Fibroblast of skin of left biceps (primary cell): Measurements from ENCODE around the gene HEBP1.

Experiments
- DNase-seq, 2 experiments: peaks; one replicate each; pipeline ENCODE4 v3.0.0-alpha.2; 2013; ENCODE audit warnings: low read depth in 2 of 2

The HEBP1 gene

DNA sequence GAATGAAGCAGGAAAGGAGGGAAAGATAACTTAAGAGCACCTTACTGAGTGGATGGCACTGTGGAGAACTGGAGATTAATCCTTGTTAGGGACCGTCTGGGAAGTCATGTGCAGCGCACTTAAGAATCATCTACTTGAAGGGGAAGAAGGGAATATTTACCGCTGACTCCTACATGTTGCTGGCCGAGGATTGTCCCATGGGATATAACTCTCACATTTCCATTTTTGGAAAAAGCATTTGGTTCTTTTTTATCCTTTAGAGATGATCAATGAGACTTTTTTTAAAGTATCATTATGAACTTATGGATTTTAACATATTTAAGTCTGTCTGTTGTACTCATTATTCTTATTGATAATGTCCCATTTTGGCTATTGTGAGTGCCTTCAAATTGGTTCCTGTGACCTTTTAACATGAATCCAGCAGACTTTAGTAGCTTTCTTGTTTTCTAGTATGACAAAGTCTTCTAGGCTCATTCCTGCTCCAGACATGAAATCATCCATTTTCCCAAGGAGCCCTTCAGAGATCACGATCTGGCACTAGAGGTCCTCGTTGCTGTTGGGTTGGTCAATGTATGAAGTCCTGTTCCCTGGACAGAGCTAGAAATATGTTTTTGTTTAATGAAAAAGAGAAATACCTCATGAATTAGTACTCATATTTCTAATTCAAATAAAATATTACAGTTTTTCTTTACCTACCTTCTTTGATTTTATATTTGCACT is 23.9 kb upstream of the HEBP1 start:
- no peak for DNase-seq

DNA sequence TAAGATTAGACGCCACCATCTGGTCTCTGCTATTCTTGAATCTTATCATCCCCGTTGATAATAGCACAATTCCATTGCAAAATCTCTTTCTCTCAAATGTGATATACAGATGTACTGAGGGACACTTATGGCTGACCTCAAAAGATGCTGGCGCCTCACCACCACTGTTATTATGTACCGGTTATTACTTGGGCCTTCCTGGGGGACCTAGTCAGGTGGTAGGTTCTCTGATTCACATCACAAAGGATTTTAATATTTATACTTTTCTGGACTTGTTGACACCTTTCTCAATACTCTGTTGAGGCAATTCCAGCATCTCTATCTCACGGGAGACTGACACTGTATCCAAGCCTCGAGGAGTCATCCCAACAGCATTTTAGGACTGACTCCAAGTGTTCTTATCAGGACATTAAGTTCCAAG is 22.8 kb upstream of the HEBP1 start:
- DNase-seq, result no peak

DNA sequence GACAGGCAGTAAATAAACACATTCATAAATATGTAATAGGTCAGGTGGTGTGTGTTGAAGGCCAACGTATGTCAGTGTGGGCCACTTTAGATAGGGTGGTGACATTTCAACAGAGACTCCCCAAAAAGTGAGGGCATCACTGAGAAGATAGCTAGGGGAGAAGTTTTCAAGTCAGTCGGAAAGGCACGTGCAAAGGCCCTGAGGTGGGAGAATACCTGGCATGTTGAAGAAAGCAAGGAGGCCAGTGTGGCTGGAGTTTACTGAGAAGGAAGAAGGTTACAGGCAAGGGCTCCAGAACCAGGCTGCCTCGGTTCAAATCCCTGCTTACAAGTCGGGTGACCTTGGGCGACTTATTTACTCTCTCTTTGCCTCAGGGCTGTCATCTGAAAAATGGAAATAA is 11.0 kb upstream of the HEBP1 start:
- no peak for DNase-seq

DNA sequence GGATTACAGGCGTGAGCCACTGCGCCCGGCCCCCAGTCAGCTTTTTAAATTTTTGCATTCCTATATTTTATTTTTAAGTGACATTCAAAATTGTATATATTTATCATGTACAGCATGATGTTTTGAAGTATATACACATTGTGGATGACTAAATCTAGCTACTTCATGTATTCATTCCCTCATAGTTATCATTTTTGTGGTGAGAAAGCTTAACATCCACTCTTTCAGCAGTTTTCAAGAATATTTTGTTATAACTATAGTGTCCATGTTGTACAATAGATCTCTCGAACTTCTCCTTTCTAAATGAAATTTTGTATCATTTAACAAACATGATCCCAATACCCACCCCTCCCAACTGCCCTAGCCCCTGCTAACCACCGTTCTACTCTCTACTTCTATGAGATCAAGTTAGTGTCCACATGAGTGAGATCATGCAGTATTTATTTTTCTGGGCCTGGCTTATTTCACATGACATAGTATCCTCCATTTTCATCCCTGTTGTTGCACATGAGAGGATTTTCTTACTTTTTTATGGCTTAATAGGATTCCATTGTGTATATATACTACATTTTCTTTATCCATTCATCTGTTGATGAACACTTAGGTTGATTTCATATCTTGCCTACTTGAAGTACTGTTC is 8.8 kb upstream of the HEBP1 start:
- DNase-seq, result no peak

DNA sequence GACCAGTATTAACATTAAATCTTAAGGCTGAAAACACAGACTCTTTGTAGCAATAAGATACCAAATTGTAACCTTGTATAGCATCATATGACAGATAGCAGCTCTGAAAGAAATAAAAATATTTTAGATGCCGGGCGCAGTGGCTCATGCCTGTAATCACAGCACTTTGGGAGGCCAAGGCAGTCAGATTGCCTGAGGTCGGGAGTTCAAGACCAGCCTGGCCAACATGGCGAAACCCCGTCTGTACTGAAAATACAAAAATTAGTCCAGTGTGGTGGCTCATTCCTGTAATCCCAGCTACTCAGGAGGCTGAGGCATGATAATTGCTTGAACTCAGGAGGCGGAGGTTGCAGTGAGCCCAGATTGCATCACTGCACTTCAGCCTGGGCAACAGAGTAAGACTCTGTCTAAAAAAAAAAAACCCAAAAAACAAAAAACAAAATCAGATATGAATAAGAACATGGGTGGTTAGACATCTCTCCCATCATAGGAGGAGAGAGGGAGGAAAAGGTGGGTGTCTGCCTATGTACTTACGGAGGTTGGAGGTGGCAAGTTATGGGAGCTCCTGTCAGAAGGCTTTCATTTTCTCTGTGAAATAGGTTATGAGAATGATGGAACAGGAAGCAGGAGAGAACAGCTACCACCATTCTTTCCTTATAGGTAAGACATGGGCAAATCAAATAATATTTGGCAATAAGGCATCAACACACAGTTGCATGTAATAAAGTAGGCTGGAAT is 7.6 kb upstream of the HEBP1 start:
- DNase-seq, result no peak

DNA sequence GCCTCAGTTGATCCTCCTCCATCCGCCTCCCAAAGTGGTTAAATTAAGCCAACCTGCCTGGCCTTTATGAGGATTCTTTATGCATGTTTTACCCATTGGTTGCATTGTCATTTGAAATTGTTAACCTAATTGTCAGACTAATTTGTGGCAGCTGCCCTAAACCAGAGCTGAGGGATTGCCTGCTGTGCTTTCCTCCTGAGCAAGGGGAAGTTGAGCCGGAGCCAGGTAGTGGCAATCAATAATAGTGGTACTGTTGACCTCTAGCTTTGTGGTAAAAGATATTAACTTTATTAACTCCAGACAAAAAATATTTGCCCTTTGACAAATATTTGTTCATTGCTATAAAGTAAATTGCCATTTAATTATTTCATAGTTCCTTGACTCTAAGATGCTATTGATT is 5.6 kb upstream of the HEBP1 start:
- DNase-seq, result no peak

DNA sequence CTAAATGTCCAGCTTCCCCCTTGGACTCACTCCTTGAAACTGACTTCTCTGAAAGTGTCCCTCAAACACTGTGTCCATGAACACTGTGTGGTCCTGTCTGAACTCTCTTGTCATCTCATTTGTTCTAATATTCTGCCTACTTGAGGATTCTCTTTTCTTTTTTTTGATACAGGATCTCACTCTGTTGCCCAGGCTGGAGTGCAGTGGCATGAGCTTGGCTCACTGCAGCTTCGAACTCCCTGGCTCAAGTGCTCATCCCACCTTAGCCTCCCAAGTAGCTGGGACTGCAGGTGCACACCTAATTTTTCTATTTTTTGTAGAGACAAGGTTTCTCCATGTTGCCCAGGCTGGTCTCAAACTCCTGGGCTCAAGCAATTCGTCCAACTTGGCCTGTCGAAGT is 4.9 kb upstream of the HEBP1 start:
- no peak for DNase-seq

DNA sequence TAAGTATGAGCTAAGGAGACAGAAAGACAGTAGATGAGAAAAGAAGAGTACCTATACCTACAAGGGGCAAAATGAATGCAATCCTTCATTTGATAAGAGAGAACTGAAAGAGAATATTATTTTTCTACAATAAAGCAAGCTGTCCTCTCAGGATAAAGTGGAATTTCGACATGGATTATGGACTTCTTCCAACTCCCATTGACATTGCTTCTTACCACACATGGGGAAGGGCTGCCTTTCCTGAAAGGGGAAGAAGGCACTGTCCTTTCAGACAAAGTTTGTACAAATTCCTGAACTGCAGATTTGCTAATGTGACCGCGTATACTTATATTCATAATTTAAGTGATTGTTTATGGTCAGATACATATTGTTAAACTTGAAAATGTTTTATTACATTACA is 4.3 kb upstream of the HEBP1 start:
- no peak for DNase-seq

DNA sequence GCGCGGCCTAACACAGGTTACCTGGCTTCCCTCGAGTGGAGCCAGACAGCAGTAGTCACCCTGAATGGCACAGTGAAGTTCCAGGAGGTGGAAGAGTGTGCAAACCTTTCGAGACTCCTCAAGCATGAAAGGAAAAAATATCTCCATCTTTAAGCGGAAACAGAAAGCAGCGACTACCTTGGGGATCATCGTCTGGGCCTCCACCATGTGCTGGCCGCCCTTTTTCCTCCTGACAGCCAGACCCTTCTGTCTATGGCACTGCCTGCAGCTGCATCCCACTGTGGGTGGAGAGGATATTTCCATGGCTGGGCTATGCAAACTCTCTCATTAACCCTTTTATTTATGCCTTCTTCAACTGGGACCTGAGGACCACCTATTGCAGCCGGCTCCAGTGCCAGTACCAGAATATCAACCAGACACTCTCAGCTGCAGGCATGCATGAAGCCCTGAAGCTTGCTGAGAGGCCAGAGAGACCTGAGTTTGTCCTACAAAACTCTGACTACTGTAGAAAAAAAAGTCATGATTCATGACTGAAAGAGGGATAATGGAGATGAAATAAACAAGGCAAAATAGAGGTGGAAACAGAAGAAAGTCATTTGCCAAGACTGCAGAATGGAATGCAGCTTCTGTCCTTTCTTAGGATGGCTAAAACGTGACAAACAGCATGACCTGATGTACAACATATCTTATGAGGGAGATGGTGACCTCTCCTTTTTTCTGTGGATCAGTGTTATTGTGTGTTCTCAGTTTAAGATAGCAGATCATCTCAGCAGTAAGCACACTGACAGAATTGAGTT is 2.4 kb upstream of the HEBP1 start:
- no peak for DNase-seq

DNA sequence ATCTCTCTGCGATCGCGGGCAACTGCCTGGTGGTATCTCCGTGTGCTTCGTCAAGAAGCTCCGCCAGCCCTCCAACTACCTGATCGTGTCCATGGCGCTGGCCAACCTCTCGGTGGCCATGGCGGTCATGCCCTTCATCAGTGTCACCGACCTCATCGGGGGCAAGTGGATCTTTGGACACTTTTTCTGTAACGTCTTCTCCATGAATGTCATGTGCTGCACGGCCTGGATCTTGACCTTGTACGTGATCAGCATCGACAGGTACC is 1.6 kb upstream of the HEBP1 start:
- DNase-seq, result no peak

DNA sequence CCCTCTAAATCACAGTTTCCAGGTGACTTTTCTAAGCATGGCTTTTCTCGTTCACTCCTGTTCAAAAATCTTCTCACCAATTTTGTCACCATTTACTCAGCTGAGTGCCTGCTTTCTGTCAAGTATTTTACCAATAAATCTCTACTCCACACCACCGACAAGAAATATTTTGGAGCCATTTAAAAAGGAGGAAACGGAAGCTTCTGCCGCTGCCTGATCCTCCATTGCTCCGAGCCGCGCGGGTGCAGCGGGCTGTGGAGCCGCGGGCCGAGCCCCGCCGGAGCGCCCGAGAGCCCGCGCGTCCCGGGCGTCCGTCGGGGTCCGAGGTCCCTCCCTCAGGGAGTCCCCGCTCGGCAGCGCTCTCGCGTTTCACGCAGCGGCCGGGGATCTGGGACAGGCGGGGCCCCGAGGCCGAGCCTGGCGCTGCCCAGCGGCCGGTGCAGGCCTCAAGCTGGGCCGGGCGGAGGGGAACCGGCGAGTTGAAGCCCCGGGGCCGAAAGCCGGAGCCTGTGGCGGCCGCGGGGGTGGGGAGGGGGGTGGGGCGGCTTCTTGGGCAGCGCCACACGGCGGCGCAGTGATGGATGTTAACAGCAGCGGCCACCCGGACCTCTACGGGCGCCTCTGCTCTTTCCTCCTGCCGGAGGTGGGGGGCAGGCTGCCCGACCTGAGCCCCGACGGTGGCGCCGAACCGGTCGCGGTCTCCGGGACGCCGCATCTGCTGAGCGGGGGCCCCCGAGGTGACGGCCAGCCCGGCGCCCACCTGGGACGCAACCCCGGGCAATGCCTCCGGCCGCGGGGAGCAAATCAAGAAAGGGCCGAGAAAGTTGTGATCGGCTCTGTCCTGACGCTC is 1.1 kb upstream of the HEBP1 start:
- DNase-seq, result no peak

DNA sequence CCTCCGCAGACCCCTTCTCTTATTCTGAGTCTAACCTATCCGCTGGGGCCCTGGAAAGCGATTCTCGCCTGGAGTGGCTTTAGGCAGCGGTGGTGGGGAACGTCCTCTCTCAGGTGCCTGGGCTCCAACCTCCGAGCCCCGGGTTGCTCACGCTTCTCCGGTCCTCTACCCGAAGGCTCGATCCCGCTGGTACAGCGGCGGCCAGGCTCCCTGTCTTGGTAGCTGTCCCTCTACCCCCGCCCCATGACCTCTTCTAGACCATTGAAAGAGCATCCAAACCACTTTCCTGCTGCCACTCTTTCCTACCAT is 505 bp upstream of the HEBP1 start:
- no peak for DNase-seq

DNA sequence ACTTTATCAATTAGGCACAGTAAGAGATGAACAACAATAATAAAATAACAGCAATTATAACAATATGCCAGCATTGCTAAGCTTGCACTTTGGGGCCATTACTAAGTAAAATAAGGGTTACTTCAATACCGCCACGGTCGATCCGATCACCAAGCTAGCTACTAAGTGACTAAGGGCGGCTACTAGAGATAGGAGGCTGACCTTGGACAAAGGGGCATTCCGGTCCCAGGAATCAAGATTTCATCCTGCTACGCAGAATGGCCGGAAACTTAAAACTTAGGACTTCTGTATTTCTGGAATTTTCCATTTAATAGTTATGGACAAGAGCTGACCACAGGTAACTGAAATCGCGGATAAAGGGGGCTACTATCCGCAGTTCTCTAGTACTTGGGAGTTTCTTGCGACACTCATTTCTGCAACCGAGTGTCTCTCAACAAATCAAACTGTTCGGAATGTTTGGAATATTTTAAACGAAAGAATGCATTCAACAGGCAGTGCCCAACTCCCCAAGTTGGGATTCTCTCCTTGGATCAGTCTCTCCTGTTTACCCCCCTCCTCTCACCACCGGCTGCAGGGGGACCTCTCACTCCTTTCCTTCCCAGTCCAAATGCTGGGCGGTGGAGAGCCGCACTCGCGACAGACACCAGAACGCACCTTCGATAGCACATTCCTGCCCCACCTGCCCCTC is 650 bp downstream of the HEBP1 start:
- no peak for DNase-seq

DNA sequence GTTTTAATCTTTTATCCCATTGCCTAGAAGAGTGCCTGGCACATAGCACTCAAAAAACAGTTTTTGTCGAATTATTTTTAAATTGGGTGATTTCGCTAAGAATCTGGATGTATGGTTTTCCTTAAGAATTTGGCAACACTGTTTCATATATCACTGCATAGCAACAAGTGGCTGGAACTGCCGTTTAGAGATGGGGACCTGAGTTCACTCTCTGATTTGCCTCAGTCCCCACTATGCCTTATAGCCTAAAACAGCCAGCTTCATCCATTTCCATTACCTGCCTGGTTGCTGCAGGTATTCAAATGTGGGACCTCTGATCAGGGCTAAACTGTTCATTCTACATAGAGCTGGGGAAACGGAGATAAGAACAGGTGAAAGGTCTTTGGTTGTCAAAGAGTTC is 1.8 kb downstream of the HEBP1 start:
- DNase-seq, result no peak

DNA sequence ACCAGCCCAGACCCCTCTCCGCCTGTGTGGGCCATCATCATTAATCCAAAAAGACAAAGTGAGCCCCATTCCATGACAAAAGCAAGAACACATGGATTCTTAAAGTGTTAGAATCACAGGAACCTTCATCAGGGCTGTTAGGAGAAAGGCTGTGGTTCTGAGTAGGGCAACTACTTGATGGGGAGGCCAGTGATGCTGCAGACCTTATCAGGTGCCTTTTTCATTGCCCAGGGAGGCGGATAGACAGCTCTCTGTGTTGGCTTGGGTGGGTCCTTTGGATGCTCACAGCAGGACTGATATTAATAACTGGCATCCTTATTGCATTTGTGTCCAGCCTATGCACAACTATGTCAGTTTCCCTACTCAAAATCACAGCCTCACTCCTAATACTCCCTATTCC is 2.3 kb downstream of the HEBP1 start:
- DNase-seq, result no peak

DNA sequence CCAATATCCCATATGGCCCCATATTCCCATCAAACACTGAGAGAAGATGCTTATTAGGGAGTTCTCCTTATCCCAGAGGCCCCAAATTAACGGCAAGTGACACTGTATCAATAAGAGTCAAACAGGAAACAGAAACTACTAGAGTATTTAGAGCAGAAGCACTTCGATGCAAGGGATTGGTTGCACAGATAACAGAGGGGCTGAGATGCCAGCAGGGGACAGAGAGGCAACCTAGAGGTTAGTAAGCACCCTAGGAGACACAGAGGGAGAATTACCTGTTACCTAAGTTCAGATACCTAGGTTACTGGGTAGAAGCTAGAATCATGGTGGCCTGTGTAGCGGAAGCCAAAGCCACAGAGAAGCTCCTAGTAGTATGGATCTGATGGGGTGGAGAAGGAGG is 2.9 kb downstream of the HEBP1 start:
- DNase-seq, result no peak

DNA sequence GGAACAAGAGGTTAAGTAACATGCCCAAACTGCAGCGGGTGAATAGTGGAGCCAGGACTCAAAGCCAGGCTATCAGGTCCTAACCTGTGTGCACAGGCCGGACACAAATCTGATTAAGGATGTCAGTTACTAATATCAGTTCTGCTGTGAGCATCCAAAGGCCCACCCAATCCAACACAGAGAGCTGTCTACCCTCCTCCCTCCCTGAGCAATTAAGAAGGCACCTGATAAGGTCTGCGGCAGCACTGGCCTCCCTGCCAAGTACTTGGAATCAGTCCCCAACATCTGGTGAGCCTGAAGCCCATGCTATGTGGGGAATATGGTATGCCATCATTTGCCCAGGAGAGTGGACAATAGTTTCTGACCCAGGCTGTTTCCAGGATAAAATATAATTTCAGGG is 3.9 kb downstream of the HEBP1 start:
- no peak for DNase-seq

DNA sequence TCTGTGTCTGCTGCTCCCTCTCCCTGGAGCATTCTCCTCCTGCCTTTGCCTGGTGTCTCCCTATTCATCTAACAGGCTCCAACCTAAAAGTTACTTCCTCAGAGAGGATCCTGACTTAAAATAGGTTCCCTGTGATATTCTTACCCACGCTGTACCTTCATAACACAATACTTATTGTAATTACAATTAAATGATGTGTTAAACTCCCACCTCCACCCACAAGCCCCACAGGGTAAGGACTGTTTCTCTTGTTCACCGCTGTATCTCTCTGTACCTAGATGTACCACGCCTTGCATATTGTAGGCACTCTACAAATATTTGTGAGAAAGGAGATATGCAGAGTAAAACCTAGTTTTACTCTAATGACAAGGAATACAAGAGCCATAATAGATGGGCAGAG is 5.0 kb downstream of the HEBP1 start:
- DNase-seq, result no peak

DNA sequence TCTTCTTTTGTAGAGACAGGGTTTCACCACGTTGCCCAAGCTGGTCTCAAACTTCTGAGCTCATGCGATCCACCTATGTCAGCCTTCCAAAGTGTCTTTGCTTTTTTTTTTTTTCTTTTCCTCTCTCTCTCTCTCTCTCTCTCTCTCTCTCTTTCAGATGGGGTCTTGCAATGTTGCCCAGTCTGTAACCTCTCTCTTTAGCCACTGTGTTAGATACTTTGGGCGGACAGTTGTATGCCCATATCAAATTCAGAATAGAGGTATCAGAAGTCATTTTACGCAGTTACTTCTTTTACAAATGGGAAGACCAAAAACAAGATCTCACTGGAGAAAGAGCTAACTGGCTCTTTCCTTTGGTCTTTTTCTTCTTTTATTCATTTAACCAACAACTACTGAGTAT is 6.7 kb downstream of the HEBP1 start:
- DNase-seq, result no peak

DNA sequence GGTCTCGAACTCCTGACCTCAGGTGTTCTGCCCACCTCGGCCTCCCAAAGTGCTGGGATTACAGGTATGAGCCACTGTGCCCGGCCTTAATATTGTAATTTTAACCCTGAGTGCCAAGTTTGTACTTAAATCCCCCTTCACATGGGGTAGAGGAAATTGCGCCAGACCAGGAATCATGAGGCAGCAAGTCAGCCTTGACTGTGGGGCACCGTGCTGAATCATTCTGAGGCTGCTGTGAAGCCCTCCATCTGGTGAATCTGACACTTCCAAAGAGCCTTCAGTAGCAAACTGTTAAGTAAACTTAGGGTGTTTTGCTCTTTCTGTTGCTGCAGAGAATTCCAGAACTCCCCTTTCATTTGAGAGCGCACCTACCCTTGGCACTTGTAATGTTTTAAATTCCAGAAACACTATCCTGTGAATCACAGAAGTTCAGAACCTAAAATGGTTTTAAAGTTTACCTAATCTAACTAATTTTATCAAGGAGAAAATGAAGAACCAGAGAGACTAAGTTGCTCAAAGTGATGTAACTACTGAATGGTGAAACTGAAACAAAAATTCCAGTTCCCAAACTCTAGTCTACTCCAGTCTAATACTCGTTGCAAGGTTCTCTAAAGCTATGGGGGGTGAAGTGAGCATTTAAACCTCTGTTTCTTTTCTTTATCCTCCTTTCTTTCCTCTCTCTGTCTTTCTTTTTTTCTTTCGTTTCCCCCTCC is 7.5 kb downstream of the HEBP1 start:
- peak; percentile 61 to 64 for DNase-seq
